ENCODE results near the gene DUOX2. TPM values are rescaled to one million over a fixed set of nuclear protein-coding genes. Genes with fewer than 3 reads are reported as not detected.

Gene DUOX2
- total RNA-seq (2022; extraction: Qiagen RNA extraction) = 0.02 to 0.06 TPM (median 0.03 TPM) in 4 of 5 replicates, not detected in the other

DNA sequence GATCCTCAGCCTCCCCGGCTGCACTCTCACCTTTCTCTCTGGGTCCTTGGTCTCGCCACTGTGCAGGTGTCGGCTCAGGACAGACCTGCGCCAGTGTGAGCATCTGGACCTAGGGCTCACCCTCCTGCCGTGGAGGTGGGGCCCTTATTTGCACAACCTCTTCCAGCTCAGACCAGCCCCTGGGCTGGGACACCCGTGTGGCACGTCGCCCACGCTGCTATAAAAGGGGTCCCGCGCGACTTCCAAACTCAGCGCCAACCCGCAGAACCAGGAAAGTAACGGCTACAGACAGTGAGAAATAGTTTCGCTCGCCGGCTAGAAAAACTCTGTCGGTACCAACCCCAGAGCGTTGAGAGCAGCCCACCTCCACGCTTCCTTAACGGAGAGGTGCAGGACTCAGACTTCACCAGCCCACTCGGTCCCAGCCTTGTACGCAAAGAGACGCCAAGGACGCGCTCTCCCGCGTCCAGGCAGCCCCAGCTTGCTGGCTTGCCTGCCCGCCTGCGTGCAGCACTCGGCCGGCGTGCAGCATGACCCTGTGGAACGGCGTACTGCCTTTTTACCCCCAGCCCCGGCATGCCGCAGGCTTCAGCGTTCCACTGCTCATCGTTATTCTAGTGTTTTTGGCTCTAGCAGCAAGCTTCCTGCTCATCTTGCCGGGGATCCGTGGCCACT lies at the start of gene DUOX2, which contains the start of gene DUOXA2:
Gene DUOX2 (minus strand): TSS at position 97 of the 675 bp plus-strand sequence. CDS start 761 bp downstream, outside the sequence.
Gene DUOXA2 (plus strand): TSS at position 251 of the 675 bp plus-strand sequence. CDS start 280 bp downstream, at position 531.

DNA sequence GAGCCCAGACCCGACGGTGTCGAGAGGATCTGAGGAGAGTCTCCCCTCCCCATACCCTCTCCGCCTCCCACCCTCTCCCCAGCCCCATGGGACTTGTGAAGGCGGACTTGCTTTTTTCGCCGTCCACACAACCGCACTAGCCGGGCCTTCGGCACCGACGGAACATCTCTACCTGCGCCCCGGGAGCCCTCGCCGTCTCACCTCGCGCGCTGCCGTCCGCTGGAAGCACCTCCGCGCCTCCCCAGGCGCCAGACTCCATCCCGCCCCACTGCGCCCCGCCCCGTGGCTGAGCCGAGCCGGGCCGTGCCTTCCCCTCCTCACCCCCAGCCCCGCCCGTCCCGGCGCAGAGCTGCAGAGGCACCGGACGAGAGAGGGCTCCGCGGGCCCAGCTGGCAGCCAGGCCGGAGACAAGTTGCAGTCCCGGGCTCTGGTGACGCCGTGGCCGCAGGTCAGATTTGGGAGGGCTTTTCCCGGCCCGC lies 15.7 kb upstream of the DUOX2 start, which contains the start of the genes DUOX1 and DUOXA1:
Gene DUOX1 (plus strand): TSS at position 344 of the 479 bp plus-strand sequence. CDS start 1,973 bp downstream, outside the sequence.
Gene DUOXA1 (minus strand): TSS at position 229 of the 479 bp plus-strand sequence. CDS start 6,865 bp downstream, outside the sequence.

Other genes starting within 250 kb of the DUOX2 start
- gene TERB2, start 157.5 kb downstream of the DUOX2 start, total RNA-seq (2022; extraction: Qiagen RNA extraction) = not detected in 5 replicates
- 29.8 to 37.5 TPM (median 32.2 TPM) in 5 replicates for gene SORD, start 91.0 kb downstream of the DUOX2 start, total RNA-seq (2022; extraction: Qiagen RNA extraction)
- not detected in 5 replicates for gene DUOXA2, start 154 bp upstream of the DUOX2 start, total RNA-seq (2022; extraction: Qiagen RNA extraction)
- 0.06 to 0.34 TPM (median 0.15 TPM) in 4 of 5 replicates, not detected in the other for gene DUOXA1, start 15.7 kb upstream of the DUOX2 start, total RNA-seq (2022; extraction: Qiagen RNA extraction)
- not detected in 5 replicates for gene DUOX1, start 15.8 kb upstream of the DUOX2 start, total RNA-seq (2022; extraction: Qiagen RNA extraction)
- 0.53 to 1.2 TPM (median 0.70 TPM) in 5 replicates for gene SHF, start 73.8 kb upstream of the DUOX2 start, total RNA-seq (2022; extraction: Qiagen RNA extraction)
- gene SLC28A2, start 138.1 kb upstream of the DUOX2 start, total RNA-seq (2022; extraction: Qiagen RNA extraction) = not detected in 5 replicates